Measurements from ENCODE around the gene CHD5. TPM values are rescaled to one million over a fixed set of nuclear protein-coding genes. Genes with fewer than 3 reads are reported as not detected.

The CHD5 gene
- total RNA-seq, 1 donor from 2014 or later, result 0.09 TPM

- intact Hi-C loops (cut with DNase I), result no loop called here
- ATAC-seq (peak; percentile 33), DNase-seq (ENCODE audit: low spot score) (no peak)
Observed at GRCh38 chr1:6205849-6206519, 25.9 kb upstream of the CHD5 start, which contains the start of gene RNF207. RNF207 (plus strand) TSS chr1:6206119; CDS start chr1:6206536, 417 bp downstream.

- ATAC-seq, result no peak
- intact Hi-C loops (cut with DNase I), result no loop called here
- no peak for DNase-seq (ENCODE audit: low spot score)
Observed at GRCh38 chr1:6202256-6202655, 22.1 kb upstream of the CHD5 start.

- ATAC-seq (no peak), DNase-seq (ENCODE audit: low spot score) (no peak)
- intact Hi-C loops (cut with DNase I), result no loop called here
Observed at GRCh38 chr1:6200188-6200809, 20.2 kb upstream of the CHD5 start.

- intact Hi-C loops (cut with DNase I), result no loop called here
- peak; percentile 99 for ATAC-seq
- DNase-seq (ENCODE audit: low spot score), result peak; percentile 98
Observed at GRCh38 chr1:6199298-6200187, 19.4 kb upstream of the CHD5 start, which contains the start of gene RPL22. RPL22 (minus strand) TSS chr1:6199595; CDS start chr1:6199573, 22 bp downstream.

GRCh38 chr1:6198646-6199297 lies 18.7 kb upstream of the CHD5 start:
- DNase-seq (ENCODE audit: low spot score) (no peak), ATAC-seq (no peak)
- intact Hi-C loops (cut with DNase I), result no loop called here

GRCh38 chr1:6197746-6198427 lies 17.8 kb upstream of the CHD5 start:
- ATAC-seq (no peak), DNase-seq (ENCODE audit: low spot score) (no peak)
- intact Hi-C loops (cut with DNase I), result no loop called here

GRCh38 chr1:6191968-6192367 lies 11.8 kb upstream of the CHD5 start:
- intact Hi-C loops (cut with DNase I), result no loop called here
- ATAC-seq, result no peak
- no peak for DNase-seq (ENCODE audit: low spot score)

GRCh38 chr1:6188466-6188865 lies 8.3 kb upstream of the CHD5 start:
- ATAC-seq, result no peak
- intact Hi-C loops (cut with DNase I), result no loop called here
- DNase-seq (ENCODE audit: low spot score), result no peak

GRCh38 chr1:6185635-6186382 lies 5.7 kb upstream of the CHD5 start:
- intact Hi-C loops (cut with DNase I), result no loop called here
- ATAC-seq (no peak), DNase-seq (ENCODE audit: low spot score) (no peak)

GRCh38 chr1:6185151-6185550 lies 5.0 kb upstream of the CHD5 start:
- intact Hi-C loops (cut with DNase I), result no loop called here
- DNase-seq (ENCODE audit: low spot score), result no peak
- no peak for ATAC-seq

- ATAC-seq, result no peak
Observed at GRCh38 chr1:6184083-6184783, 4.1 kb upstream of the CHD5 start.

GRCh38 chr1:6183520-6183989 lies 3.4 kb upstream of the CHD5 start:
- no peak for ATAC-seq
- DNase-seq (ENCODE audit: low spot score), result no peak
- intact Hi-C loops (cut with DNase I), result no loop called here

More at GRCh38 chr1:6184083-6184783, 4.1 kb upstream of the CHD5 start:
- intact Hi-C loops (cut with DNase I), result no loop called here
- no peak for DNase-seq (ENCODE audit: low spot score)

- no peak for DNase-seq (ENCODE audit: low spot score)
- no peak for ATAC-seq
- intact Hi-C loops (cut with DNase I), result no loop called here
Observed at GRCh38 chr1:6181347-6181770, 1.2 kb upstream of the CHD5 start.

GRCh38 chr1:6180707-6181311 lies 688 bp upstream of the CHD5 start:
- intact Hi-C loops (cut with DNase I), result no loop called here
- DNase-seq (ENCODE audit: low spot score), result no peak
- ATAC-seq, result no peak

GRCh38 chr1:6179564-6180175 lies 451 bp downstream of the CHD5 start:
- ATAC-seq (no peak), DNase-seq (ENCODE audit: low spot score) (no peak)
- intact Hi-C loops (cut with DNase I), result no loop called here

- no peak for ATAC-seq
- no peak for DNase-seq (ENCODE audit: low spot score)
- intact Hi-C loops (cut with DNase I), result no loop called here
Observed at GRCh38 chr1:6178751-6179563, 1.2 kb downstream of the CHD5 start.

All from sciatic nerve (tissue), 2 donors.